Endodermal cell (in vitro differentiated cells): ENCODE results near the gene RCHY1. TPM values are rescaled to one million over a fixed set of nuclear protein-coding genes. Genes with fewer than 3 reads are reported as not detected.

Source experiments
- DNase-seq: peaks from one replicate; pipeline ENCODE4 v3.0.0-alpha.2; 2017
- H3K27ac ChIP-seq: 2 replicates; pipeline ENCODE4 v1.5.1; 2013; ENCODE audit warnings: mild to moderate bottlenecking, low read depth, low read length, moderate library complexity
- H3K27me3 ChIP-seq: 2 replicates; pipeline ENCODE4 v1.6.1; 2013; ENCODE audit warnings: mild to moderate bottlenecking, low read length, moderate library complexity; ENCODE audit not compliant: insufficient read depth, control insufficient read depth, poor library complexity, severe bottlenecking
- H3K36me3 ChIP-seq: 2 replicates; pipeline ENCODE4 v1.7.0; 2013; ENCODE audit warnings: mild to moderate bottlenecking, low read length, moderate library complexity; ENCODE audit not compliant: control insufficient read depth, insufficient read depth
- H3K4me1 ChIP-seq: one replicate; pipeline ENCODE4 v1.7.0; 2013; ENCODE audit warnings: low read length; ENCODE audit not compliant: control insufficient read depth, insufficient read depth
- H3K4me3 ChIP-seq: 2 replicates; pipeline ENCODE4 v1.5.1; 2013; ENCODE audit warnings: mild to moderate bottlenecking, low read length, moderate library complexity
- H3K9ac ChIP-seq: 2 replicates; pipeline ENCODE4 v1.6.1; 2013; ENCODE audit warnings: mild to moderate bottlenecking, low read length, moderate library complexity; ENCODE audit not compliant: poor library complexity, severe bottlenecking; ENCODE audit errors: extremely low read depth
- H3K9me3 ChIP-seq: 2 replicates; pipeline ENCODE4 v1.6.1; 2013; ENCODE audit warnings: mild to moderate bottlenecking, low read length, moderate library complexity; ENCODE audit not compliant: control insufficient read depth
- H3K27ac Mint-ChIP-seq: 2 replicates; pipeline ENCODE4 v1.8.0; 2020; ENCODE audit warnings: mixed read lengths
- H3K27me3 Mint-ChIP-seq: 2 replicates; pipeline ENCODE4 v1.8.0; 2021; ENCODE audit warnings: mild to moderate bottlenecking, mixed read lengths; ENCODE audit not compliant: insufficient read depth
- H3K36me3 Mint-ChIP-seq: 2 replicates; pipeline ENCODE4 v1.8.0; 2020; ENCODE audit warnings: low read depth, mixed read lengths
- H3K4me1 Mint-ChIP-seq: 2 replicates; pipeline ENCODE4 v1.8.0; 2020; ENCODE audit warnings: mixed read lengths
- H3K4me3 Mint-ChIP-seq: 2 replicates; pipeline ENCODE4 v1.8.0; 2020; ENCODE audit warnings: mild to moderate bottlenecking, moderate library complexity, mixed read lengths
- H3K9me3 Mint-ChIP-seq: 2 replicates; pipeline ENCODE4 v1.8.0; 2020; ENCODE audit warnings: mild to moderate bottlenecking, mixed read lengths
- CTCF ChIP-seq: fragments of 200-600 bp; sonication (generic); conservative IDR thresholded peaks from 2 replicates; pipeline ENCODE4 v1.5.0; 2021; ENCODE audit warnings: antibody characterized with exemption, mild to moderate bottlenecking
- WGBS, 2 experiments: methylation state at CpG; one replicate each; pipeline versions ENCODE4 v1.1.5 to v1.1.7; 2013; ENCODE audit warnings: missing lambda C conversion rate in 2 of 2, mixed read lengths in 1 of 2; ENCODE audit not compliant: insufficient coverage in 1 of 2, insufficient read length in 1 of 2; 5-methylcytosine and 5-hydroxymethylcytosine counted together
- total RNA-seq, 2 donors: library from RNA; stranded (reverse); fragmentation: NEBNext Ultra II Directional in 1 of 2; extraction: Animal tissue kit (Norgen Biotek cat#: 25700) in 1 of 2; gene quantifications; 2 replicates in 1 of 2; 3 replicates in 1 of 2; pipeline ENCODE4 v1.2.1, GENCODE V29; 2021

Gene RCHY1
- total RNA-seq, 2 donors from 2014 or later: 35.5 to 35.7 TPM

GRCh38 chr4:75530556-75531322, 16.5 kb upstream of the RCHY1 start:
- no peak for DNase-seq
- no peak overlapping the region for H3K27ac ChIP-seq
- H3K27me3 Mint-ChIP-seq: no peaks in the 10 kb centered on the region
- H3K36me3 ChIP-seq: peaks cover 51% of the 10 kb centered on the region
- H3K9me3 Mint-ChIP-seq: peaks cover 40% of the 10 kb centered on the region
- H3K4me1 Mint-ChIP-seq: no peaks in the 10 kb centered on the region
- peaks cover 17% of the 10 kb centered on the region for H3K9me3 ChIP-seq
- no peak overlapping the region for H3K9ac ChIP-seq
- H3K27ac Mint-ChIP-seq: no peak overlapping the region
- 89 to 92% methylated on average over 2 of the region's 2 CpGs for WGBS, 2 experiments
- no peaks in the 10 kb centered on the region for H3K4me1 ChIP-seq
- H3K4me3 Mint-ChIP-seq: no peak overlapping the region
- no peak overlapping the region for H3K4me3 ChIP-seq
- TF ChIP-seq CTCF: no peak
- no peaks in the 10 kb centered on the region for H3K27me3 ChIP-seq
- H3K36me3 Mint-ChIP-seq: peaks cover 76% of the 10 kb centered on the region

- peaks cover 74% of the 10 kb centered on the region for H3K36me3 ChIP-seq
- Mint-ChIP-seq H3K4me1 (no peaks in the 10 kb centered on the region), H3K4me3 (no peak overlapping the region), H3K36me3 (peaks cover 65% of the 10 kb centered on the region), H3K27ac (no peak overlapping the region), H3K27me3 (no peaks in the 10 kb centered on the region), H3K9me3 (peaks cover 13% of the 10 kb centered on the region)
- DNase-seq: no peak
- no peaks in the 10 kb centered on the region for H3K4me1 ChIP-seq
- H3K4me3 ChIP-seq: no peak overlapping the region
- H3K27ac ChIP-seq: no peak overlapping the region
- no peak overlapping the region for H3K9ac ChIP-seq
- no peak for TF ChIP-seq CTCF
- H3K9me3 ChIP-seq: peaks cover 9% of the 10 kb centered on the region
- no peaks in the 10 kb centered on the region for H3K27me3 ChIP-seq
Observed at GRCh38 chr4:75527482-75527881, 13.3 kb upstream of the RCHY1 start.

- no peak overlapping the region for H3K4me3 Mint-ChIP-seq
- TF ChIP-seq CTCF: no peak
- Histone ChIP-seq H3K27ac (no peak overlapping the region), H3K4me3 (no peak overlapping the region), H3K27me3 (no peaks in the 10 kb centered on the region), H3K9me3 (peaks cover 2% of the 10 kb centered on the region), H3K4me1 (no peaks in the 10 kb centered on the region), H3K9ac (no peak overlapping the region), H3K36me3 (peaks cover 77% of the 10 kb centered on the region)
- no peaks in the 10 kb centered on the region for H3K4me1 Mint-ChIP-seq
- 71 to 93% methylated on average over 1 of the region's 1 CpG for WGBS, 2 experiments
- no peak overlapping the region for H3K27ac Mint-ChIP-seq
- no peak for DNase-seq
- peaks cover 54% of the 10 kb centered on the region for H3K36me3 Mint-ChIP-seq
- H3K9me3 Mint-ChIP-seq: no peaks in the 10 kb centered on the region
- H3K27me3 Mint-ChIP-seq: no peaks in the 10 kb centered on the region
Observed at GRCh38 chr4:75525910-75526309, 11.7 kb upstream of the RCHY1 start.
